NCI-H82 treated with DMSO at 0.1 percent for 48 hours (cell line): Measurements from ENCODE around the gene MESD.

Experiments used
- DNase-seq: peaks from one replicate; lab custom pipeline; 2025; ENCODE audit not compliant: unreplicated experiment; lab: John Stamatoyannopoulos, UW

The MESD gene

GRCh38 chr15:80940851-80941250, 48.8 kb downstream of the MESD start:
- no peak for DNase-seq

GRCh38 chr15:80940331-80940730, 49.3 kb downstream of the MESD start:
- no peak for DNase-seq

DNA sequence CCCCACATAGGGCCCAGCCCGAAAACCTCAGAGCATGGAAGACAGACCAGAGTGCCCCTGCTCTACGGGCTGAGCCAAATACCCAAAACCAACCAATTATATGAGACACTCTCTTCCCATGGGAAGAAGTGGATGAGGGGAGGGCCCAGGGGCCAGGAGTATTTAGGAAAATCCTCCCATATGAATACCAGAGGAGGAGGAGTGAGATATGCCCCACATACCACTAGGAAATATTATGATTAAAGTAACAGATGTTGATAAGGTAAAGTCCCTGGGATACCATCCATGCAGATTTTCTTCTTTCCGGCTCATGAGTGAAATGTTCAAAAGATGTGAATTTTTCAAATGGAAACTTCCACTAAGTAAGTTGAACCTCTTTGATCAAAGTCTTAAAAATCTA, 50.4 kb downstream of the MESD start:
- no peak for DNase-seq

DNA sequence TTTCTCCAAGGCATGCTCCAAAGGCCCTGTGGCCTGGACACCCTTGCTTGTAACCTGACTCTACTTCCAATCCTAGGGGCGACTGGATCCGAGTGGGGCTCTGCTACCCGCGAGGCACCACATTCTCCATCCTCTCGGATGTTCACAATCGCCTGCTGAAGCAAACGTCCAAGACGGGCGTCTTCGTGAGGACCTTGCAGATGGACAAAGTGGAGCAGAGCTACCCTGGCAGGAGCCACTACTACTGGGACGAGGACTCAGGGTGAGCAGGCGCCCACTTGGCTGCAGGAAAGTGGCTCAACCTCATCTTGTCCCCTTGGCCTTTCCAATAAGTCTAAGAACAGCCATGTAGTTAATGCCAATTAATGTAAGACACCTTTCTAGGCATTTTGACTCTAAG, 51.9 kb downstream of the MESD start:
- no peak for DNase-seq

DNA sequence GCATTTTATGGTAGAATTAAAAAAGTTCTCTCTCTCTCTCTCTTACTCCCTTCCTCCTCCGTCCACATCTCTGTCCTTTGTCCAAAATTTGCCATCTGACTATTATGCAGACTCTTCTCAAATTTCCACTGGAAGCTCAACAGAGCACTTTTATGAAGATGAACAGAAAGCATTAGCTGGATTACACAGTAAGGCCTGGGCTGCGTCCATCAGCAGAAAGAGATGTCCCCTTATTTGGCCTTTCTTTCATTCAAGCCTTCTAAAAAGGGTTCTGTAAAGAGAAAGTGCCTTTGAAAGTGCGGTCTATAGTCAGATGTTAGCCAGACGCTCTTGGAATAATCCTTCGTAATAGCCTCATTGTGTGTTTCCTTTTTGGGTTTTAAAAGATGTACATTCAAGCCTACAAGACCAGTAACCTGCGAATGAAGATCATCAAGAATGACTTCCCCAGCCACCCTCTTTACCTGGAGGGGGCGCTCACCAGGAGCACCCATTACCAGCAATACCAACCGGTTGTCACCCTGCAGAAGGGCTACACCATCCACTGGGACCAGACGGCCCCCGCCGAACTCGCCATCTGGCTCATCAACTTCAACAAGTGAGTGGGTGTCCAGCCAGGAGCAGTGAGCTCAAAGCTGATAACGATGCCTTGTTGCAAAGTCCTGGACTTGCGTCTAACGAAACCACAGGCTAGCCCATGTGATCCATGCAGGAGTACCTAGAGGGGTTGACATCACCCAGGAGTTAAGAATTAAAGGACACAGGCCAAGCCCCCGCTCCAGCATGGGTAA, 53.1 kb downstream of the MESD start:
- no peak for DNase-seq

DNA sequence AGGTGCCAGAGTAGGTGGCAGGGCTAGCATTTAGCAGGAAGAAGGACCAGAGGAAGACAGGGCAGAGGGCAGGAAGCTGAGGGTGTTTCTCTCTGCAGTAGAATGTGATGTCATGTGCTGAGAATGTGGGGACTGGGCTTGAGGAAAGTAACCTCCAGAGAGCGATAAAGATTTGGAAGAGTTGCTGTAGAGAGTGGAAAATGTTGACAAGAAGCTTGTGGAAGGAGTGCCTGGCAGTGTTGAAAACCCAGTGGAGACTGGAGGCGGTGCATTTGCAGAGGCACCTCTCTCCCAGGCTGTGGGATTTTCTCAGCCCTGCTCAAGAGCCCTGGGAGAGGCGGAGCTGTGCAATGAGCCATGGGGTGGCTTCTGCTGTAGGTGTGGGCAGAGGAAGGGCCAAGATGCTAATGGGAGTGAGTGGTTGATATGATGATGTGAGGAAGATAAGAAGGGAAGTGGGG, 54.8 kb downstream of the MESD start:
- DNase-seq: no peak

- DNase-seq: no peak
Measured at GRCh38 chr15:80932989-80933388, 56.6 kb downstream of the MESD start.

GRCh38 chr15:80932513-80932815, 57.2 kb downstream of the MESD start:
- DNase-seq: no peak

DNA sequence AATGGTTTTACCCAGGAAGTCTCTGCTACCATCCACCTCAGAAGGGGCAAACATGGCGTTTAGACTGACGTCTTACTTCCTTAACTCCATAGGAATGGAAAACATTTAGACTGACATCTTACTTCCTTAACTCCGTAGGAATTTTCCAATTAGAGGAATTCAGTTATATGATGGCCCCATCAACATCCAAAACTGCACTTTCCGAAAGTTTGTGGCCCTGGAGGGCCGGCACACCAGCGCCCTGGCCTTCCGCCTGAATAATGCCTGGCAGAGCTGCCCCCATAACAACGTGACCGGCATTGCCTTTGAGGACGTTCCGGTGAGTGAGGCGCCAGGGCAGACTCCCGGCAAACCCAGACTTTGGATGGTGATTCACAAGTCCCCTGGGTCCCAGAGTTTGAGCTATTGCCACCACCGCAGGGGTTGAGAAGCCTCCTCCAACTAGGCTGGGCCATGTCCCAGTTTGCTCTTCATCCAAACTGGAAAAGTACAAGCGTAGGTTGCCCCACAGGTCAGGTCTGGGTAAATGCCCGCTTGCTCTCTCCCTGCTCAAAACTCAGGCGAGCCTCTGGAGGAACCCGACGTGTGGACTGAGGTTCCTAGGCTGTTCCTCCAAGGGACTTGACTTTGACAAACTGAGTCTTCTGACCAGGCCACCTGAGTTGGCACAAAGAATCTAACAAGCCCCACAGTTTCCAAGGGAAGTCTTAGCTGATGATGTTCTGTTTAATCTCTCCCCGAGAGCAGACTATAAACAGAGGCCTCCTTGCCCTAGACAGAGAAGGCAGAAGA, 57.7 kb downstream of the MESD start:
- no peak for DNase-seq

GRCh38 chr15:80931191-80931590, 58.4 kb downstream of the MESD start:
- no peak for DNase-seq

GRCh38 chr15:80929689-80930088, 59.9 kb downstream of the MESD start:
- DNase-seq: no peak

GRCh38 chr15:80929225-80929624, 60.4 kb downstream of the MESD start:
- DNase-seq: no peak

DNA sequence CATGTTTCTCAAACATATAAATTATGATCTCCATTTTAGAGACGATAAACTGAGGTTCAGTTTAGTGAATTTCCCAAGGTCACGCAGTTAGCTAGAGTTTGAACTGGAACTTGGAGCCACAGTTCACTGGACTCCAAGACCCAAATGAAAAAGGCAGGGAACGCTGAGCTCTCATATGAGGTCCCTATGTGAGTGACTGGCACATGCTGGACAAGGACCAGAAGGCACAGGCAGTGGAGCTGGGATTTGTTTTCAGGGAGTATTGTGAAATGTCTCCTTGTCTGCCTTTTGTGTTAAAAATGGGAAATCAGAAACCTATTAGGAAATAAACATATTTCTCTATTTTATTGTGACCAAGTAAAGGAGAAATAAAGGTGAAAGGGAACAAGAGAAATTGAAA, 63.5 kb downstream of the MESD start:
- DNase-seq: no peak

GRCh38 chr15:80925597-80926059, 64.0 kb downstream of the MESD start:
- DNase-seq: no peak

DNA sequence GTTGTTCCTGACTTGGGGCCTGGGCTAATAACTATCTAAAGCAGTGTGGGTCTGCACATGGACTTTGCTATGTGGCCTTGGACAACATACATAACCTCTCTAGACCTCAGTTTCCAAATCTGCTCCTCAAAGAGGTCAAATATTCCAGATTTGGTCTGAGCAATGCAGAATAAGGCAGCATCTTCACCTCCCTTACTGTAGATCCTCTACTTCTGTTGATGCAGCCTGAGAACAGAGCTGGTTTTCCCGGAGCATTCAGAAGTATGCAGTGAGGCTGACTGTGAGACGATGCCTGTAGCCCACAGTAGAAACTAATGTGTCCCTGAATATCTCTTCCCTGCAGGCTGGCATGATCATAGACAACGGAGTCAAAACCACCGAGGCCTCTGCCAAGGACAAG, 65.3 kb downstream of the MESD start:
- DNase-seq: no peak

DNA sequence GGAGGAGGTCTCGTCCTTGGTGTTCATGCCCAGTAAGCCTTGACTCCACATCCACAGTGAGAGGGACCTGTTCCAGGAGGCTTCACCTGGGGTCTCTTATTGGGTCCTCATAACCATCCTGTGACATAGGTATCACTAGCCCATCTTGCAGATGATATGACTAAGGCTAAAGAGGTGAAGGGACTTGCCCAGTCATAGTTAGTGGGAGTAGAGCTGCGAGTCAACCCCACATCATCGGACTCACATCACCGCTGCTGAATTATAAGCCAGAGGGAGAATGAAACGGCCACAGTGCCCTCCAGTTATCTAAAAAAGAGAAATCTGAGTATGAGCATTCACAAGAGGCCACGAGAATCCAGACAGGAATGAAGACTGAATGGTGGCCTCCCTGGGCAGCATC, 66.0 kb downstream of the MESD start:
- DNase-seq: no peak

DNA sequence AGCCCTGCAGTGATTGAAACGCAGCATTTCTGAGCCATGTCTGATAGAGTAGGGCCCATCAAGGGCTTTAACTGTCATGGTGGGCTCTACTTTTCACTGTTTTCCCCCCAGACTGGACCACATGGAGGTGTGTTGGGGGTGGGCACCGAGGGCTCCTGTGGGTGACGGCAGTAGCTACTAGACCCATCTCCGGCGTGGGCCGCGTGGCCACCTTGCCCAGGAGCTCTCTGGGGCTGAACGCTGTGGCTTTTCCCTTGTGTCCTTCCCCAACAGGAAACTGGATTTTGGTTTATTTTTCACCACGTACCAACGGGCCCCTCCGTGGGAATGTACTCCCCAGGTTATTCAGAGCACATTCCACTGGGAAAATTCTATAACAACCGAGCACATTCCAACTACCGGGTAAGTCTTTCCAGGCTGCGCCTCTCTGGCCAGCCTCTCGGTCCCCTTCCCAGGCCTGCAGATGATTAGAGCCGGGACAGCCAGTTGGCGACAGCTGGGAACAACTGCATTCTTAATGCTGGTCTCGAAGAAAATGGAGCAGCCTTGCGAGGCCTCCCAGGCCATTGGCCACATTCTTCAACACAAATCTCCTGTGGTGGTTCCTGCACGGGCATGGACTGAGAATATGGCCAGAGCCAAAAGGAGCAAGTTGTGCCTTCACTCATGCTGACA, 67.7 kb downstream of the MESD start:
- no peak for DNase-seq

DNA sequence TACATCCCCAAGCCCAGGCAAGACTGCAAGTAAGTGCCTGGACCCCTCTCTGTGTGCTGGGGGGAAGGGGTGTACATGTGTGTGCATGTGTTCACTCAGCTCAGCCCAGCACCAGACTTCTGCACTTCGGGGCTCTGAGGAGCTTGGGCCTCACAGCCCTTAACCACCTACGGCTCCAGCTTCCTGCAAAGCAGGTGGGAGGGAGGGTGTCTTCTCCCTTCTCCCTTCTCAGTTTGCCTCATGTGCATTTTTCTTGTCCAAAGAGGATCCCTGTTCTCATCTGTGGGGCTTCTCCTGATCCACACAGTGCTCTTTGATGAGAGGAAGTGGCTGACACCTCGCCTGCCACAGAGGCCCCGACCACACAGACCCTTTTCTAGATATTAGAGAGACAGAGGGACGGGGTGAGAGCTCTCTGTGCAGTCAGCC, 69.3 kb downstream of the MESD start:
- no peak for DNase-seq

DNA sequence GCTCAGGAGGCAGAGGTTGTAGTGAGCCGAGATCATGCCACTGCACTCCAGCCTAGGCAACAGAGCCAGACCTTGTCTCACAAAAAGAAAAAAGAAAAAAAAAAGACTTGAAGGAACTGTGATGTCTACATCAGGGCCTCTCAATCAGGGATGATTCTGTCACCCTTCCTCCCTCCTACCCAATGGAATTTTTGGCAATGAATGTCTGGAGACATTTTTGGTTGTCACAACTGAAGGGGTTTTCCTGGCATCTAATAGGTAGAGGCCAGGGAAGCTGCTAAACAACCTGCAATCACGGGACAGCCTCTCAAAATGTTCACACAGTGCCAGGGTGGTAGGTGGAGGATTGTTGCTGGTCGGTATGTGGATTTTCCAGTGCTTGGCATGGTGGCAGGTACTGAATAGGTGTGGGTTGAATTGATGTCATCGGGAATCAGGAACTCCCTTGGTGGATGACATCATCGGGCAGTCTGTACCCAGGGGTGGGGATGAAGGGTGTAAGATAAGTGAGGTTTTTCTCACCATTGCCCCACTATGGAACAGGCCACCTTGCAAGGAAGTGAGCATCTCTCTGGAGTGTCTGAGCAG, 71.3 kb downstream of the MESD start:
- no peak for DNase-seq

DNA sequence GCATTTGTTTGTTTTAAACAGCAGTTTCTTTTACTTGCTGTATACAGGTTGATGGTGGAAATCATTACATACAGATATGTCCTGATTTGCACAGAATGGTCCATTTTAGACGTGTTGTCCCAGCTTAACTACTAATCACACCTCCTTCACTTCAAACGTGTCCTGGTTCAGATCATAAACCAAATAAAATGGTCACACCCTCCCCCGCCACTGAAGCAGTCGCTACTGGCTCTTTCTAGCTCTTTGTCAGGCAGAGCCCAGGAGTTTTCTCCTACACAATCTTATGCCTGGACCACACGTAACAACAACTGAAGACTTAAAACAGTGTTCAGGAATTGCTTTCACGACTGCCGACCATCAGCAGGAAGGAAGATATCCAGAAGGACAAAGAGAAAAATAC, 73.6 kb downstream of the MESD start:
- no peak for DNase-seq

DNA sequence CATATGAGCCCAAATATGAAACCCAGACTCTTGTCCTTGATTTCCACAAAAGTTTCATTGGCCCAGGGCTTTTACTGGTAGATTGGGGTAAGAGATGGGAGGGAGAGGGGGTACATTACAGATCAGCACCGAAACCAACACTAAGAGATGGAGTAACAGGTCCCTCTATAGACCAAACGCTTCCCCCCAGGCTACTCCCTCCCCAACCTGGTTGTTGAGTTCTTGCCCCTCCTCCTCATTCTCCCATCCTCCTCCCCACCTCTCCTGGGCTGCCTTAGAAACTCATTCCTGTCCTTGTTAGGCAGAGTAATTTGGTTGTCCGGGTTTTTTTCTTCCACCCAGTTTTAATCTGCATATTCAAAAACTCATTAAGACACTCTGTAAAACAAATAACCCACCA, 74.1 kb downstream of the MESD start:
- no peak for DNase-seq

DNA sequence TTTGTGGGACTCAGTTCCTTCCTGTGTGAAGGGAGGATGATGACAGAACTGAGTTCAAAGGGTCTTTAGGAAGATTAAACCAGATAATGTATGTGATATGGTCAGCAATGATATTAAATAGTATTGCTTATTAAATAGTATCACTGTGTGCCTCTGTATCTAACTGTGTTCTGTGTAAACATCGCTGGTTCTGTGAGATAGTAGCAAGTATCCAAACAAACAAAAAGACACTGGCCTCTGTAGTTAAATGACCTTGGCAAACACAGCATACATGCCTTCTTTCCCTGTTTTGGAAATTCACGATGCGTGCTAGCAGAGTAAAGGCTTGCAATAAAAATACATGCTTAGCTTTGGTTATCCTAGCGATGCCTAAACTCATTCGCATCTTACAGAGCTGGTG, 76.1 kb downstream of the MESD start:
- DNase-seq: no peak
